ENCODE results near the gene ARSB. TPM values are rescaled to one million over a fixed set of nuclear protein-coding genes. Genes with fewer than 3 reads are reported as not detected.

The ARSB gene
- total RNA-seq, 1 experiment from 2014 or later = 11.4 TPM

GRCh38 chr5:78811866-78812265 is 173.2 kb downstream of the ARSB start:
- no peaks in the 10 kb centered on the region for H3K36me3 Mint-ChIP-seq (ENCODE audit: insufficient read depth in 1 of 3, low read depth in 3 of 3)

More at GRCh38 chr5:78811866-78812265, 173.2 kb downstream of the ARSB start:
- no peaks in the 10 kb centered on the region for H3K27me3 ChIP-seq (ENCODE audit: insufficient read depth, low read length)
- H3K27ac ChIP-seq (ENCODE audit: insufficient read length, low read depth, low read length) = no peak overlapping the region
- no peak overlapping the region for H3K9ac ChIP-seq (ENCODE audit: extremely low read depth, insufficient read length, low read length)
- no peak overlapping the region for H2BK15ac ChIP-seq (ENCODE audit: low read depth, low read length)
- no peak overlapping the region for H3K18ac ChIP-seq (ENCODE audit: insufficient read length, low read depth, low read length)
- no peak overlapping the region for H4K91ac ChIP-seq (ENCODE audit: insufficient read length, low read depth, low read length)
- H4K20me1 ChIP-seq (ENCODE audit: control insufficient read depth, insufficient read depth, insufficient read length) = no peaks in the 10 kb centered on the region
- no peak overlapping the region for H3K4me2 ChIP-seq (ENCODE audit: insufficient read depth, insufficient read length, low read length)
- WGBS (ENCODE audit: extremely low coverage, insufficient read length, low lambda C conversion rate) = no CpG with 5 or more reads among the region's 1 CpG
- peak overlapping the region in 2 of 3 experiments; percentile 60 to 74; a peak in 2 of 7 replicates for H3K27ac Mint-ChIP-seq
- TF ChIP-seq CTCF (conservative IDR thresholded peaks at IDR 0.05) = no peak
- H3K79me2 ChIP-seq (ENCODE audit: insufficient read depth, low read length) = no peaks in the 10 kb centered on the region
- no peak overlapping the region for H2AFZ ChIP-seq (ENCODE audit: low read length)
- H2BK20ac ChIP-seq (ENCODE audit: low read depth, low read length, poor library complexity, severe bottlenecking) = no peak overlapping the region
- no peak overlapping the region for H2BK120ac ChIP-seq (ENCODE audit: low read depth, low read length, poor library complexity, severe bottlenecking)
- no peak overlapping the region for H3T11ph ChIP-seq (ENCODE audit: low read length)
- H2AK5ac ChIP-seq (ENCODE audit: insufficient read length, low read length) = no peak overlapping the region
- H2BK5ac ChIP-seq (ENCODE audit: insufficient read length, low read length) = no peak overlapping the region
- no peak overlapping the region for H2BK12ac ChIP-seq (ENCODE audit: insufficient read length, low read depth, low read length)
- no peak overlapping the region for H3K4ac ChIP-seq (ENCODE audit: low read depth, low read length)
- no peaks in the 10 kb centered on the region for H3K79me1 ChIP-seq (ENCODE audit: insufficient read depth, low read depth, low read length, poor library complexity, severe bottlenecking)
- H4K8ac ChIP-seq (replicated peaks; ENCODE audit: insufficient read length, low read depth, low read length) = no peak overlapping the region
- H3K4me1 ChIP-seq (ENCODE audit: insufficient read depth, low read length) = no peaks in the 10 kb centered on the region
- no peaks in the 10 kb centered on the region; the same call in 1 of the 2 replicates for H3K27me3 Mint-ChIP-seq (ENCODE audit: low read depth)
- H3K23me2 ChIP-seq (ENCODE audit: insufficient read length, low read depth, low read length, poor library complexity, severe bottlenecking) = no peaks in the 10 kb centered on the region
- H3K4me1 Mint-ChIP-seq = peaks cover 5 to 11% of the 10 kb centered on the region in 2 experiments
- no peaks in the 10 kb centered on the region; a peak in 1 of 5 replicates for H3K9me3 Mint-ChIP-seq
- no peaks in the 10 kb centered on the region for H3K9me3 ChIP-seq (ENCODE audit: control insufficient read depth, low read depth, low read length)
- H3K4me3 Mint-ChIP-seq = no peak overlapping the region
- no peak overlapping the region for H3K23ac ChIP-seq (ENCODE audit: insufficient read length, low read depth, low read length)
- DNase-seq = no peak
- H4K5ac ChIP-seq (ENCODE audit: insufficient read length, low read depth, low read length) = no peak overlapping the region
- H3K56ac ChIP-seq (ENCODE audit: insufficient read length, low read depth, low read length) = no peak overlapping the region
- no peak overlapping the region for H3K14ac ChIP-seq (ENCODE audit: insufficient read depth, low read length)

Data from H9 (cell line).